Lung (tissue), 12 donors: Measurements from ENCODE around the gene SHH. TPM values are rescaled to one million over a fixed set of nuclear protein-coding genes. Genes with fewer than 3 reads are reported as not detected.

Experiments
- ATAC-seq: fragments of 200-7000 bp; cut with Tn5 transposase; one replicate; pipeline ENCODE4 v1.9.1; 2020; ENCODE audit warnings: moderate number of reproducible peaks; ENCODE audit not compliant: insufficient read depth, low FRiP score
- DNase-seq, 3 donors: peaks; one replicate each; pipeline ENCODE4 v3.0.0-alpha.2; 2013 to 2017
- H3K27ac ChIP-seq, 2 donors: one replicate each; pipeline ENCODE4 v1.5.1; 2013; ENCODE audit warnings: mild to moderate bottlenecking in 2 of 2, moderate library complexity in 2 of 2, control low read depth in 1 of 2, inconsistent platforms in 1 of 2, low read depth in 1 of 2, low read length in 1 of 2
- H3K27me3 ChIP-seq, 3 donors: one replicate each; pipeline ENCODE4 v1.5.1; 2013; ENCODE audit warnings: low read length in 2 of 3; ENCODE audit not compliant: control insufficient read depth in 3 of 3, insufficient read depth in 3 of 3
- H3K36me3 ChIP-seq, 4 donors: one replicate each; pipeline ENCODE4 v1.5.1; 2013; ENCODE audit warnings: low read length in 4 of 4, mild to moderate bottlenecking in 1 of 4, moderate library complexity in 1 of 4; ENCODE audit not compliant: control insufficient read depth in 4 of 4, insufficient read depth in 4 of 4
- H3K4me1 ChIP-seq, 5 donors: one replicate each; pipeline ENCODE4 v1.5.1; 2013; ENCODE audit warnings: low read length in 5 of 5, mild to moderate bottlenecking in 2 of 5, moderate library complexity in 1 of 5; ENCODE audit not compliant: control insufficient read depth in 5 of 5, insufficient read depth in 5 of 5
- H3K4me3 ChIP-seq: one replicate; pipeline ENCODE4 v1.5.1; 2013; ENCODE audit warnings: mild to moderate bottlenecking, control low read depth, moderate library complexity
- H3K9ac ChIP-seq, 2 donors: one replicate each; pipeline ENCODE4 v1.5.1; 2013; ENCODE audit warnings: low read length in 2 of 2, control low read depth in 1 of 2; ENCODE audit not compliant: insufficient read depth in 1 of 2
- H3K9me3 ChIP-seq, 4 donors: one replicate each; pipeline ENCODE4 v1.5.1; 2013; ENCODE audit warnings: low read length in 3 of 4, mild to moderate bottlenecking in 1 of 4, moderate library complexity in 1 of 4; ENCODE audit not compliant: control insufficient read depth in 4 of 4, insufficient read depth in 3 of 4
- CTCF ChIP-seq: IDR thresholded peaks from 2 replicates; pipeline ENCODE4 v1.5.1; 2012; ENCODE audit warnings: mild to moderate bottlenecking; ENCODE audit errors: control extremely low read depth, extremely low read depth
- WGBS, 2 donors: extraction: QIAGEN DNeasy Blood & Tissue Kit; methylation state at CpG; one replicate each; pipeline ENCODE4 v1.1.7; 2013; 5-methylcytosine and 5-hydroxymethylcytosine counted together
- polyA plus RNA-seq, 2 donors: library from polyadenylated mRNA; stranded (reverse); fragments of 200-250 nt; gene quantifications; one replicate each; pipeline ENCODE4 v1.2.1, GENCODE V29; 2013
- total RNA-seq, 2 donors: library from RNA; depleted of rRNA in 1 of 2; stranded (reverse); fragments of >200 nt in 1 of 2; gene quantifications; one replicate each; pipeline ENCODE4 v1.2.1, GENCODE V29; 2014 to 2021
- donor health status: control.
- donor health status: control.
- donor health status: Bipolar disorder and iron deficiency.
- donor health status: healthy.
- donor health status: DM: yes; HTN: yes; CAD: no.

Gene SHH
- total and polyA plus RNA-seq, 4 donors, result 1.5 to 9.3 (median 4.4) TPM

GRCh38 chr7:155803418-155804376, 8.6 kb downstream of the SHH start:
- Histone ChIP-seq H3K4me1 (peaks cover 0 to 37% (median 8%) of the 10 kb centered on the region in 5 donors), H3K36me3 (no peaks in the 10 kb centered on the region), H3K4me3 (no peak overlapping the region), H3K9me3 (peaks cover 0 to 4% (median 0%) of the 10 kb centered on the region in 4 donors), H3K9ac (no peak overlapping the region), H3K27ac (peak overlapping the region in 1 of 2 donors; percentile 89), H3K27me3 (peaks cover 0 to 52% (median 34%) of the 10 kb centered on the region in 3 donors)
- WGBS, 2 donors, result 1 to 2% methylated on average over 73 to 96 of the region's 96 CpGs
- peak; percentile 74 to 87 (median 84) for DNase-seq
- TF ChIP-seq CTCF, result no peak
- peak; percentile 56 for ATAC-seq

GRCh38 chr7:155802906-155803417, 9.3 kb downstream of the SHH start:
- DNase-seq, result no peak
- no peak for ATAC-seq
- WGBS, 2 donors, result 7 to 11% methylated on average over 45 to 70 of the region's 70 CpGs
- Histone ChIP-seq H3K27ac (peak overlapping the region in 1 of 2 donors; percentile 89), H3K9me3 (peaks cover 0 to 4% (median 0%) of the 10 kb centered on the region in 4 donors), H3K9ac (no peak overlapping the region), H3K4me1 (peaks cover 0 to 36% (median 8%) of the 10 kb centered on the region in 5 donors), H3K4me3 (no peak overlapping the region), H3K36me3 (no peaks in the 10 kb centered on the region), H3K27me3 (peaks cover 0 to 50% (median 34%) of the 10 kb centered on the region in 3 donors)
- TF ChIP-seq CTCF, result no peak

- Histone ChIP-seq H3K9me3 (peaks cover 0 to 4% (median 0%) of the 10 kb centered on the region in 4 donors), H3K4me3 (no peak overlapping the region), H3K4me1 (peaks cover 0 to 31% (median 8%) of the 10 kb centered on the region in 5 donors), H3K27me3 (peaks cover 0 to 45% (median 28%) of the 10 kb centered on the region in 3 donors), H3K36me3 (no peaks in the 10 kb centered on the region), H3K27ac (no peak overlapping the region), H3K9ac (no peak overlapping the region)
- ATAC-seq, result no peak
- no peak for TF ChIP-seq CTCF
- DNase-seq, result no peak
- WGBS, 2 donors, result 36 to 45% methylated on average over 6 of the region's 6 CpGs
These were observed 10.0 kb downstream of the SHH start for GRCh38 chr7:155802291-155802690.
